ENCODE results near the gene GLIS1.

Gene GLIS1

GRCh38 chr1:53590104-53590503 lies 148.9 kb downstream of the GLIS1 start:
- no peak overlapping the region for H3K4me3 ChIP-seq (ENCODE audit: low read depth, low read length)
- no peak for DNase-seq (ENCODE audit: low read depth)
- TF ChIP-seq MAX (IDR thresholded peaks at IDR 0.05; ENCODE audit: low read depth, low read length): no peak
- TF ChIP-seq CTCF (IDR thresholded peaks at IDR 0.05; ENCODE audit: low read depth, low read length): no peak

- no peak overlapping the region for H3K4me3 ChIP-seq (ENCODE audit: low read depth, low read length)
- no peak for DNase-seq (ENCODE audit: low read depth)
- TF ChIP-seq POLR2A (IDR thresholded peaks at IDR 0.05; ENCODE audit: extremely low read depth, insufficient read length) (no peak), MYC (IDR thresholded peaks at IDR 0.05; ENCODE audit: low read depth, low read length) (no peak), MAX (IDR thresholded peaks at IDR 0.05; ENCODE audit: low read depth, low read length) (no peak), CTCF (IDR thresholded peaks at IDR 0.05; ENCODE audit: low read depth, low read length) (no peak)
Measured at GRCh38 chr1:53589043-53589887, 149.7 kb downstream of the GLIS1 start.

GRCh38 chr1:53588053-53588779 lies 150.7 kb downstream of the GLIS1 start:
- no peak for DNase-seq (ENCODE audit: low read depth)
- H3K4me3 ChIP-seq (ENCODE audit: low read depth, low read length): no peak overlapping the region
- TF ChIP-seq MYC (IDR thresholded peaks at IDR 0.05; ENCODE audit: low read depth, low read length) (no peak), CTCF (IDR thresholded peaks at IDR 0.05; ENCODE audit: low read depth, low read length) (no peak)

- no peak for TF ChIP-seq MAX (IDR thresholded peaks at IDR 0.05; ENCODE audit: low read depth, low read length)
- TF ChIP-seq POLR2A (IDR thresholded peaks at IDR 0.05; ENCODE audit: extremely low read depth, insufficient read length): no peak
- no peak for TF ChIP-seq MYC (IDR thresholded peaks at IDR 0.05; ENCODE audit: low read depth, low read length)
- TF ChIP-seq CTCF (IDR thresholded peaks at IDR 0.05; ENCODE audit: low read depth, low read length): no peak
- no peak overlapping the region for H3K4me3 ChIP-seq (ENCODE audit: low read depth, low read length)
- no peak for DNase-seq (ENCODE audit: low read depth)
Measured at GRCh38 chr1:53587252-53587988, 151.5 kb downstream of the GLIS1 start.

- no peak for TF ChIP-seq MAX (IDR thresholded peaks at IDR 0.05; ENCODE audit: low read depth, low read length)
- TF ChIP-seq MYC (IDR thresholded peaks at IDR 0.05; ENCODE audit: low read depth, low read length): no peak
- no peak for TF ChIP-seq POLR2A (IDR thresholded peaks at IDR 0.05; ENCODE audit: extremely low read depth, insufficient read length)
- no peak for TF ChIP-seq CTCF (IDR thresholded peaks at IDR 0.05; ENCODE audit: low read depth, low read length)
- DNase-seq (ENCODE audit: low read depth): no peak
- no peak overlapping the region for H3K4me3 ChIP-seq (ENCODE audit: low read depth, low read length)
Measured at GRCh38 chr1:53586765-53587164, 152.2 kb downstream of the GLIS1 start.

Data from NB4 (cell line).